NCI-H345 treated with DMSO at 0.1 percent for 48 hours (cell line): ENCODE measurements around the gene BIVM.

Experiments
- DNase-seq: peaks from one replicate; lab custom pipeline; 2025; ENCODE audit not compliant: unreplicated experiment; lab: John Stamatoyannopoulos, UW

BIVM gene

DNA sequence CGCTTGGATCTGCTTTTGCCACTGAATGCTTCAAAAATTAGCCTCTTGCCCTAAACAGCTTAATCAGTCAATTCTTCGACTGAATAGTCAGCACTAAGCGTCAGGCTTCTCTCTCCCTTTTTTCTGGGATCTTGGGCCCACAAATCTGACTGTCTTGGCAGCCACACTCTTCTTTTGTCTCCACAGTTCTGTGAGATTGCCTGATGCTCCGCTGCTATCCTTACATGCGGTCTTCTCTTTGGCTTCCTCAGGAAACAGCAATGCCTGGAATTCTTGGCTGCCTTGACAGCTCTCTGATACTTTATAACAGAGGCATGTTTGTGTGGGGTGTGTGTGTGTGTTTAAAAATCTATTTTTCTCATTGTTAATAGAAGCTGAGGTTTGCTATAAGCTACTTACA, 79.6 kb downstream of the BIVM start:
- no peak for DNase-seq

DNA sequence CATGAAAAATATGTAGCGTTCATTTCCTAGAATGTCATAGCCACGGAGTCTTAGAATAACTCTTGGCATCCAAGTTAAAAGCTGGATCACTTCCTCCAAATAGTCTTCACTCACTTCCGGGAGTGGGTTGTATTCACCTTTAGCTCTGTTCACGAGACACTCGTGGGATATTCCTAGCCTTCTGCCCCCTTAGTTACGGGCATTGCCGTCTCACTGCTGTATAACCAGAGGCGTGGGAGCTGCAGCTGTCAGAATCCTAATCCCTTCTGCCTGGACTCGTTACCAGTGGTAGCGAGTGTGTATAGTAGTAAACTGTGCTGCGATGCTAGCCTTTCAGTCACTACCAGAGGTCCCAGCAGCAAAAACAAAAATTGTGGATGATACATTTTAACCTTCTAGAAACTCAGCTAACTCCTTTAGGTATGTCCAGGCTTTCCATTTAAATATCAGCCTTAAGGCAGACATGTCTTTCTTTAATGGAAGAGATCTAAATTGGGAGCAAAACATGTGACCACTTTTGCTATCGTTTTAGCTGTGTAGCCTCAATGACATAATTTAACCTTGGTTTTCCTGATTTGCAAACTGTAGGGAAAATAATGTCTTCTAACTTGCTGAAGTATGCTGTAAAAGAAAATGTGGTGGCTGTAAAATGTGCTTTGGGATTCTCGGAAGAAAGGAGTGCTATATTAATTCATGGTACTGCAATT, 81.0 kb downstream of the BIVM start:
- DNase-seq, result no peak

DNA sequence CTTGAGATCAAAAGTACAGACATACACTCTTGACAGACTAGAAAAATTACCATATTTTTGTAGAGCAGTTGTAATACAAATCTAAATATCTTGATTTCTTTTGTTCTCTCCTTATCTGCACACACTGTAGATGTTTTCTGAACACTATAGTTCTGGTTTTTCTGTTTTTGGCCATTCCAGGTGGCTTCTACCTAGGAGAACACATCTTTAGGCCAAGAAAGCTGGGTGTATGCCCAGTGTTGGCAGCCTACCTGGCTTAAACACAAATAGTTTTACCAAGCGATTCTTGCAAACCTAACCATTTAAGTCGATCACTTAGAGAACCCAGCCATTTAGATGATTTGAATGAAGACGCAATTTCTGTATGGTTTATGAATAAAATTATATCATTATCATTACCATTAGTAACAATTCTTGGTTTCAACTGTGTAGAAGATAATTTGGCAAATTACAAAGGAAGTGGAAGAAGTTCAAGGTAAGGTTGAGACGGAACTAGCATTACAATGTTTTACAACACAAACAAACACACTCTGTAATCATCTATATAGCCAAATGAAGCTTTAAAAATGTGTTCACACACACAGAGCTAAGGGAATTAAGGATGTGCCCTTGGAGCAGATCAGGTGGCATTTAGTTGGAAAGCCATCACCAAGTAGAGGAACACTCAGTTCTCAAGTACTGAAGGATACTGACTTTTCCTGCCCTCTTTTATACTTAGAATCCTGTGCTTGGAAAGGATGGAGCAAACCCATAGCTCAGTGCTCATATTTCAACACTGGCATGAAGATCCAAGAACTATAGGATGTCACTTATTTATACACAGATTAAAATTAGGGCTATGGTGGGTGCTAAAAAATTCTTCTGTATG, 83.1 kb downstream of the BIVM start:
- no peak for DNase-seq
